Left ventricle myocardium superior (tissue), 1 donor: ENCODE measurements around the gene PCDHA1. TPM values are rescaled to one million over a fixed set of nuclear protein-coding genes. Genes with fewer than 3 reads are reported as not detected.
"Not testable (repeated sequence)": the region's sequence is repeated elsewhere in the genome, so short reads cannot be mapped to it uniquely, and the experiment has no call there.

Experiments
- ATAC-seq: fragments of 200-7000 bp; cut with Tn5 transposase; one replicate; pipeline ENCODE4 v1.9.1; 2020; ENCODE audit warnings: mild to moderate bottlenecking, moderate library complexity
- DNase-seq: peaks from one replicate; pipeline ENCODE4 v3.0.0-alpha.2; 2020
- intact Hi-C: fragments of 100-400 bp; cut with micrococcal nuclease; formaldehyde crosslinking; loops from one replicate; pipeline ENCODE4 v1.11.0; 2022
- total RNA-seq: library from RNA; stranded (reverse); fragmentation: NEBNext Ultra II Directional; extraction: Animal tissue kit (Norgen Biotek cat#: 25700); gene quantifications from one replicate; pipeline ENCODE4 v1.2.1, GENCODE V29; 2021
- donor health status: DM: no; HTN: yes; CAD: no; lungs with severe emphysema.

Gene PCDHA1
- total RNA-seq, 1 donor from 2014 or later: not detected

- intact Hi-C loops: no loop called here
- ATAC-seq (peak; percentile 42), DNase-seq (peak; percentile 37)
Measured at GRCh38 chr5:140806834-140807775, 21.2 kb downstream of the PCDHA1 start, which contains the start of gene PCDHA4. TSS of gene PCDHA4 (plus strand) at chr5:140807068.

- ATAC-seq, DNase-seq, intact Hi-C loops: not testable (repeated sequence)
Measured at GRCh38 chr5:140808241-140808888, 22.4 kb downstream of the PCDHA1 start.

- no peak for DNase-seq
- intact Hi-C loops: no loop called here
- ATAC-seq: no peak
Measured at GRCh38 chr5:140808889-140809291, 22.9 kb downstream of the PCDHA1 start.

GRCh38 chr5:140821375-140822280 lies 35.7 kb downstream of the PCDHA1 start, which contains the start of gene PCDHA5:
TSS of gene PCDHA5 (plus strand) at chr5:140821613.
- ATAC-seq (no peak), DNase-seq (peak; percentile 28)
- intact Hi-C loops: no loop called here

GRCh38 chr5:140822281-140822629 lies 36.3 kb downstream of the PCDHA1 start:
- ATAC-seq (no peak), DNase-seq (no peak)
- intact Hi-C loops: no loop called here

GRCh38 chr5:140822969-140823368 lies 37.0 kb downstream of the PCDHA1 start:
- ATAC-seq, DNase-seq, intact Hi-C loops: not testable (repeated sequence)

- intact Hi-C loops: no loop called here
- ATAC-seq (no peak), DNase-seq (peak; percentile 28)
Measured at GRCh38 chr5:140823475-140823874, 37.5 kb downstream of the PCDHA1 start.

GRCh38 chr5:140827704-140828361 lies 41.9 kb downstream of the PCDHA1 start, which contains the start of gene PCDHA6:
TSS of gene PCDHA6 (plus strand) at chr5:140827960. CDS start at chr5:140828092, 132 bp downstream.
- DNase-seq: no peak
- intact Hi-C loops: no loop called here
- ATAC-seq: no peak

- no peak for ATAC-seq
- DNase-seq: no peak
- intact Hi-C loops: no loop called here
Measured at GRCh38 chr5:140828362-140828737, 42.4 kb downstream of the PCDHA1 start.

- intact Hi-C loops: not testable (repeated sequence)
Measured at GRCh38 chr5:140829511-140830501, 43.9 kb downstream of the PCDHA1 start.

GRCh38 chr5:140833993-140834392 lies 48.1 kb downstream of the PCDHA1 start, which contains the start of gene PCDHA7:
TSS of gene PCDHA7 (plus strand) at chr5:140834269. CDS start at chr5:140834384, 115 bp downstream.
- intact Hi-C loops: no loop called here
- no peak for DNase-seq
- ATAC-seq: no peak

More at GRCh38 chr5:140829511-140830501, 43.9 kb downstream of the PCDHA1 start:
- not testable (repeated sequence) for ATAC-seq, DNase-seq

- intact Hi-C loops, DNase-seq, ATAC-seq: not testable (repeated sequence)
Measured at GRCh38 chr5:140834439-140835008, 48.6 kb downstream of the PCDHA1 start.

GRCh38 chr5:140835622-140836510 lies 49.9 kb downstream of the PCDHA1 start:
- ATAC-seq (no peak), DNase-seq (no peak)
- intact Hi-C loops: no loop called here

- intact Hi-C loops: no loop called here
- ATAC-seq (no peak), DNase-seq (no peak)
Measured at GRCh38 chr5:140840978-140841962, 55.3 kb downstream of the PCDHA1 start, which contains the start of gene PCDHA8. TSS of gene PCDHA8 (plus strand) at chr5:140841187. CDS start at chr5:140841322, 135 bp downstream.
